PC-3 (cell line): ENCODE measurements around the gene SYPL1. TPM values are rescaled to one million over a fixed set of nuclear protein-coding genes. Genes with fewer than 3 reads are reported as not detected.

Source experiments
- ATAC-seq: fragments of 200-7000 bp; cut with Tn5 transposase; 2 replicates; pipeline ENCODE4 v1.9.1; 2020; ENCODE audit warnings: mild to moderate bottlenecking, moderate library complexity
- BruUV-seq: library from RNA; stranded (reverse); fragments of 400-500 nt; replicated peaks from 2 replicates; lab custom pipeline; 2021; lab: Mats Ljungman, UMichigan
- CTCF ChIA-PET: fragments of 300-600 bp; sonication (Branson Sonifier 250); formaldehyde crosslinking; loops from one replicate; lab custom pipeline; 2022; ENCODE audit warnings: antibody characterized with exemption; lab: Charles Lee
- POLR2A ChIA-PET: fragments of 300-600 bp; sonication (Branson Sonifier 250); formaldehyde crosslinking; loops from one replicate; lab custom pipeline; 2022; ENCODE audit warnings: antibody characterized with exemption; ENCODE audit not compliant: unreplicated experiment; lab: Charles Lee
- DNase-seq: peaks from one replicate; pipeline ENCODE4 v3.0.0-alpha.2; 2015
- H2AFZ ChIP-seq: fragments of 300-600 bp; sonication (generic); 2 replicates; pipeline ENCODE4 v1.6.0; 2016; ENCODE audit warnings: antibody characterized with exemption, low read length
- H3F3A ChIP-seq: fragments of 300-600 bp; sonication (generic); one replicate; pipeline ENCODE4 v1.6.0; 2017; ENCODE audit warnings: antibody characterized with exemption, low read length, control low read depth, mild to moderate bottlenecking; ENCODE audit not compliant: unreplicated experiment
- H3K27ac ChIP-seq: fragments of 300-600 bp; sonication (generic); 2 replicates; pipeline ENCODE4 v1.5.1; 2016; ENCODE audit warnings: mild to moderate bottlenecking, low read length
- H3K27me3 ChIP-seq: fragments of 300-600 bp; sonication (generic); 2 replicates; pipeline ENCODE4 v1.6.1; 2016; ENCODE audit warnings: low read length, mixed read lengths
- H3K36me3 ChIP-seq: fragments of 300-600 bp; sonication (generic); 2 replicates; pipeline ENCODE4 v1.6.1; 2016; ENCODE audit warnings: low read depth, mixed run types, low read length, mixed read lengths
- H3K4me1 ChIP-seq: fragments of 300-600 bp; sonication (generic); 2 replicates; pipeline ENCODE4 v1.5.1; 2016; ENCODE audit warnings: low read length; ENCODE audit not compliant: insufficient read depth
- H3K4me2 ChIP-seq: fragments of 300-600 bp; sonication (generic); 2 replicates; pipeline ENCODE4 v1.6.0; 2016; ENCODE audit warnings: low read length
- H3K4me3 ChIP-seq: fragments of 300-600 bp; sonication (generic); 2 replicates; pipeline ENCODE4 v1.5.1; 2016; ENCODE audit warnings: mild to moderate bottlenecking, low read length, mixed read lengths
- H3K79me2 ChIP-seq: fragments of 300-600 bp; sonication (generic); 2 replicates; pipeline ENCODE4 v1.6.1; 2017; ENCODE audit warnings: low read length, mixed read lengths
- H3K9ac ChIP-seq: fragments of 300-600 bp; sonication (generic); 2 replicates; pipeline ENCODE4 v1.6.0; 2016; ENCODE audit warnings: mild to moderate bottlenecking, low read length
- H3K9me2 ChIP-seq: fragments of 300-600 bp; sonication (generic); replicated peaks from 2 replicates; pipeline ENCODE4 v1.6.1; 2016; ENCODE audit warnings: mixed run types, low read length, mixed read lengths
- H3K9me3 ChIP-seq: fragments of 300-600 bp; sonication (generic); 2 replicates; pipeline ENCODE4 v1.6.1; 2016; ENCODE audit warnings: low read length, mixed read lengths
- H4K20me1 ChIP-seq: fragments of 300-600 bp; sonication (generic); 2 replicates; pipeline ENCODE4 v1.6.1; 2016; ENCODE audit warnings: low read length, mixed read lengths
- CTCF ChIP-seq: fragments of 300-600 bp; sonication (generic); conservative IDR thresholded peaks from 2 replicates; pipeline ENCODE4 v1.5.1; 2017; ENCODE audit warnings: antibody characterized with exemption, low read depth, mild to moderate bottlenecking, low read length
- EZH2 ChIP-seq: fragments of 300-600 bp; sonication (generic); IDR thresholded peaks from one replicate; pipeline ENCODE4 v1.6.1; 2017; ENCODE audit warnings: antibody characterized with exemption, mild to moderate bottlenecking, low read length; ENCODE audit not compliant: unreplicated experiment
- EZH2phosphoT487 ChIP-seq: fragments of 300-600 bp; sonication (generic); IDR thresholded peaks from 2 replicates; pipeline ENCODE4 v1.6.1; 2018; ENCODE audit warnings: mild to moderate bottlenecking, antibody characterized with exemption, low read length, borderline replicate concordance
- intact Hi-C: fragments of 100-400 bp; cut with micrococcal nuclease; formaldehyde crosslinking; loops from 2 replicates; pipeline ENCODE4 v1.9.0; 2023
- total RNA-seq: library from RNA; depleted of rRNA; stranded (reverse); fragments of >200 nt; gene quantifications from 2 replicates; pipeline ENCODE4 v1.2.3, GENCODE V29; 2014

The SYPL1 gene
- total RNA-seq, 1 experiment from 2014 or later = 45.9 TPM

GRCh38 chr7:106050746-106051117 is 61.4 kb downstream of the SYPL1 start:
- BruUV-seq = no TSS peak
- Histone ChIP-seq H2AFZ (peak overlapping the region; percentile 47; the same call in 1 of the 2 replicates), H3K27me3 (no peaks in the 10 kb centered on the region), H3K4me2 (peak overlapping the region; percentile 46), H3K9me2 (no peaks in the 10 kb centered on the region), H3K36me3 (no peaks in the 10 kb centered on the region), H3F3A (no peaks in the 10 kb centered on the region), H3K4me1 (peaks cover 14% of the 10 kb centered on the region), H3K27ac (no peak overlapping the region), H3K4me3 (no peak overlapping the region), H3K79me2 (no peaks in the 10 kb centered on the region), H4K20me1 (no peaks in the 10 kb centered on the region), H3K9ac (no peak overlapping the region), H3K9me3 (no peaks in the 10 kb centered on the region)
- intact Hi-C loops = loop anchor here (10.0 kb wide), 1 partner anchor 414 kb away; no protein-coding TSS in a partner anchor
- TF ChIP-seq CTCF = no peak
- no peak for TF ChIP-seq EZH2phosphoT487
- TF ChIP-seq EZH2 = no peak
- CTCF ChIA-PET = interaction anchor here (2.6 kb wide), 1 partner anchor 103 kb away, joined by 10 read pairs; no protein-coding TSS in a partner anchor
- DNase-seq (peak; percentile 80), ATAC-seq (peak; percentile 85)
- POLR2A ChIA-PET = interaction anchor here (0.5 kb wide), 1 partner anchor 461 kb away, joined by 3 read pairs; no protein-coding TSS in a partner anchor

- CTCF ChIA-PET = interaction anchor here (2.6 kb wide), 1 partner anchor 104 kb away, joined by 10 read pairs; no protein-coding TSS in a partner anchor
- no peaks in the 10 kb centered on the region for H3K36me3 ChIP-seq
- H2AFZ ChIP-seq = peak overlapping the region; percentile 47; the same call in 1 of the 2 replicates
- H3K27ac ChIP-seq = no peak overlapping the region
- intact Hi-C loops = loop anchor here (10.0 kb wide), 1 partner anchor 415 kb away; no protein-coding TSS in a partner anchor
- H3K27me3 ChIP-seq = no peaks in the 10 kb centered on the region
- POLR2A ChIA-PET = interaction anchor here (0.5 to 0.6 kb wide), 3 partner anchors 34 to 518 kb away, joined by 3 to 4 read pairs (median 3); partner anchors contain the start of gene RINT1
- H3K9me3 ChIP-seq = no peaks in the 10 kb centered on the region
- no peaks in the 10 kb centered on the region for H3K79me2 ChIP-seq
- H3K9me2 ChIP-seq = no peaks in the 10 kb centered on the region
- peak; percentile 23 for ATAC-seq
- TF ChIP-seq EZH2 (no peak), EZH2phosphoT487 (no peak), CTCF (peak; percentile 41)
- peaks cover 14% of the 10 kb centered on the region for H3K4me1 ChIP-seq
- H3K4me2 ChIP-seq = peak overlapping the region; percentile 46
- peak; percentile 50 for DNase-seq
- H3K9ac ChIP-seq = no peak overlapping the region
- H3K4me3 ChIP-seq = no peak overlapping the region
- no TSS peak for BruUV-seq
- H3F3A ChIP-seq = no peaks in the 10 kb centered on the region
- H4K20me1 ChIP-seq = no peaks in the 10 kb centered on the region
Observed at GRCh38 chr7:106050002-106050745, 61.9 kb downstream of the SYPL1 start.
